Left ventricle myocardium superior (tissue), 1 donor: ENCODE measurements around the gene TMEM44. TPM values are rescaled to one million over a fixed set of nuclear protein-coding genes. Genes with fewer than 3 reads are reported as not detected.

ENCODE experiments used
- ATAC-seq: fragments of 200-7000 bp; cut with Tn5 transposase; one replicate; pipeline ENCODE4 v1.9.1; 2020; ENCODE audit warnings: mild to moderate bottlenecking, moderate library complexity
- DNase-seq: peaks from one replicate; pipeline ENCODE4 v3.0.0-alpha.2; 2020
- intact Hi-C: fragments of 100-400 bp; cut with micrococcal nuclease; formaldehyde crosslinking; loops from one replicate; pipeline ENCODE4 v1.11.0; 2022
- total RNA-seq: library from RNA; stranded (reverse); fragmentation: NEBNext Ultra II Directional; extraction: Animal tissue kit (Norgen Biotek cat#: 25700); gene quantifications from one replicate; pipeline ENCODE4 v1.2.1, GENCODE V29; 2021
- donor health status: DM: no; HTN: yes; CAD: no; lungs with severe emphysema.

The TMEM44 gene
- total RNA-seq, 1 donor from 2014 or later: 5.3 TPM

- DNase-seq (no peak), ATAC-seq (peak; percentile 25)
- intact Hi-C loops: loop anchor here (5.0 kb wide), 1 partner anchor 121 kb away; no protein-coding TSS in a partner anchor
Measured at GRCh38 chr3:194592798-194593752, 40.1 kb downstream of the TMEM44 start.

GRCh38 chr3:194588741-194589140, 44.5 kb downstream of the TMEM44 start:
- DNase-seq: no peak
- intact Hi-C loops: no loop called here
- ATAC-seq: no peak

DNA sequence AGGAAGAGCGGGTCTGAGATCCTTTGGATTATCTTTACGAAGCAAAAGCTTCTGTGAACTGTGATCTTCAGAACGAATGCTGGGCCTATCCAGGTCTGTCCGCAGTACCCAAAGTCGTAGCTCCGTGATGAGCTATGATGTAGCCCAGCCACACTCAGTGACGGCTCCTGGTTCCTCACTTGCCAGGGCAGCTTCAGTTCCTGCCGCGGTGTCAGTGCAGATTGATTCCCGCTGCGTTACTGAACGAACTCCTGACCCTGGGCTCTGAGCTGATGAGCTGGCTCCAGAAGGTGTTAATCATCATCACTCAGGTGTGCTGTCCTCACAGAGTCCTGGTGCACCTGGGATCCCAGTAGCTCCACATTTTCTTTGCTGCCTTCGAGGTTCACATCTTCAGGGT, 45.0 kb downstream of the TMEM44 start:
- DNase-seq (no peak), ATAC-seq (no peak)
- intact Hi-C loops: no loop called here

DNA sequence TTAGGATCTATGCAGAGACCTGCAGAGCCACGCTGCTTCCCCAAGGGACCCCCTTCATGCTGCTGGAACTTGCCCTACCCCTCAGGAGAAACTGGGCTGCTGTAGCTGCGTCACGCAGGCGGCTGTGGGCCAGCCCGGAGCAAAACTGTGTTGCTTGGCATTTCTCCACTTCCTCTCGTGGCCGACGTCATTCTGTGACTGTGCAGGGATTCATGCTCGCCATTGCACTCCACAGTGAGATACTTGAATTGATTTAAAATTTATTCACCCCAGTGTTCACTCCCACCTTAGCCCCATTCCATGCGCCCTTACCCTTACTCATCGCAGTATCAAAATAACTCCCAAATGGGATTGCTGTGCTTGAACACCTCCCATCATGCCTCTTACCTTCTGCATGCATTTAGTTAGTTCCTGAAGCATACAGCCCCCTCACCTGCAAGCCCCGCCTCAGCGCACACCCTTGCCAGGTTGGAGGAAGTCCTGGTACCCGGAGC, 45.7 kb downstream of the TMEM44 start:
- no peak for ATAC-seq
- DNase-seq: peak; percentile 56
- intact Hi-C loops: no loop called here

- intact Hi-C loops: no loop called here
- DNase-seq (no peak), ATAC-seq (no peak)
Measured at GRCh38 chr3:194586836-194587235, 46.4 kb downstream of the TMEM44 start.

DNA sequence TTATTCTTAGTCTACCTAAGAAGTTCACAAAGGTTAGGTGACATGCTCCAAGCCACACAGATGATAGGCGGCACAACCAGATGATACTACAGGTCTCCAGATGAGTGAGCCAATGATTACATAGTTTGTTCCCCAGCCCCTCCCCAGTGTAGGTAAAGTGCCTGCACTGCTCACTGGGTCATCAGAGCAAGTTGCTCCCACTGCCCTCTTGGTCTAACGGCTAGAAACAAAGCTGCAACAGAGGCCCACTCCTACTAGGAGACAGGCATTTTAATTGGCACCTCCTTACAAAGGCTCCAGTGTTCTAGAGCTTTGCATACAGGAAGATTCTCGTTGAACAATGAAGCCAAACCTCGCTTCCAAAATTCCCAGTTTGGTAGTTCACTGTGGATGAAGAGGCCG, 47.3 kb downstream of the TMEM44 start:
- DNase-seq (no peak), ATAC-seq (no peak)
- intact Hi-C loops: no loop called here

DNA sequence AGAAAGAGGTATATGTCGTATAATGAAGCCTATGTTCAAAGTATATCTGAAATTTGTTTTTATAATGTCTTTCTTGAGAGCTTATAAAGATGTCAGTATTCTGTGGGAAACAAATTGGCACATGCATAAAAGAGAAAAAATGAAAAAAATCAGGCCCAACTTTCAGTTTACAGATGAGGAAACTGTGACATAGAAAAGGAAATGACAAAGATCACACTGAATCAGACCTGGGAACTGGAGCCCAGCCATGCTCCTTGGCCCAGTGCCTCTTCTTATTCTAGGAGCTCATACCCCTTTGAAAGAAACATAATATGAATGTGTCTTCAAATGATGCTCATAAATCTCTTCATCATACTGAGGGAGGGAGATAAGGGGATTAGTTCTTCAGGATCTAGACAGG, 48.4 kb downstream of the TMEM44 start:
- intact Hi-C loops: no loop called here
- no peak for DNase-seq

GRCh38 chr3:194584320-194584776, 48.9 kb downstream of the TMEM44 start:
- no peak for DNase-seq
- no peak for ATAC-seq
- intact Hi-C loops: no loop called here

More for the DNA sequence above, 48.4 kb downstream of the TMEM44 start:
- no peak for ATAC-seq

- DNase-seq: no peak
- no peak for ATAC-seq
- intact Hi-C loops: no loop called here
Measured at GRCh38 chr3:194582196-194582905, 50.9 kb downstream of the TMEM44 start.

GRCh38 chr3:194579091-194579606, 54.1 kb downstream of the TMEM44 start:
- DNase-seq (peak; percentile 86), ATAC-seq (peak; percentile 86)
- intact Hi-C loops: no loop called here

- DNase-seq (no peak), ATAC-seq (peak; percentile 4)
Measured at GRCh38 chr3:194577986-194578905, 55.0 kb downstream of the TMEM44 start.

DNA sequence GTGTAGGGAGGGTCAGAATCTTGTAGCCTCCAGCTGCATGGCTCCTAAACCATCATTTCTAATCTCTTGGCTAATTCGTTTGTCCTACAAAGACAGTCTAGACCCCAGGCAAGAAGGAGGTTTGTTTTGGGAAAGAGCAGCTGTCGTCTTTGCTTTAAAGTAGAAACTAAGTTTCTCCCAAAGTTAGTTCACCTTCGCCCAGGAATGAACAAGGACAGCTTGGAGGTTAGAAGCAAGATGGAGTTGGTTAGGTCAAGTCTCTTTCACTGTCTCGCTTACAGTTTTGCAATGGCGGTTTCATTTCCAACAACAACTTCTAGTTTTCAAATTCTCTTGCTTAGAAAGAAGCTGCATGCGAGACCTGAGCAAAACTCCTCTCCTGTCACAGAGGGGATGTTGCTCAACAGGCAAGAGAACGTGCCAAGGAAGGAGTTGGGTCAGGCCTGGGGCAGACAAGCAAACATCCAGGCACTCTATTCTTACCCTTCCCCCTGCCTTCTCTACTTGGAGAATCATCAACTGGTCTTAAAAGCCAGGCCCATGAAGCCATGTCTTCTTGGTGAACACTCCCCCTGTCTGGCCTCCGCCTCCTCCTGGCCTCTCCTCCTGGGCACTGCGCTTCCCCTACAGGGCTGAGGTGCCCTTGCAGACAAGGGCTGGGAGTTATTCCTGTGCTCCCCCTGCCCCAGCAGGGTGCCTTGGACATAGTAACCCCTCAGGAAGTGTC, 57.6 kb downstream of the TMEM44 start:
- peak; percentile 10 for ATAC-seq
- DNase-seq: no peak
- intact Hi-C loops: no loop called here

More at GRCh38 chr3:194577986-194578905, 55.0 kb downstream of the TMEM44 start:
- intact Hi-C loops: no loop called here

- DNase-seq (no peak), ATAC-seq (no peak)
- intact Hi-C loops: no loop called here
Measured at GRCh38 chr3:194574639-194575483, 58.4 kb downstream of the TMEM44 start.

DNA sequence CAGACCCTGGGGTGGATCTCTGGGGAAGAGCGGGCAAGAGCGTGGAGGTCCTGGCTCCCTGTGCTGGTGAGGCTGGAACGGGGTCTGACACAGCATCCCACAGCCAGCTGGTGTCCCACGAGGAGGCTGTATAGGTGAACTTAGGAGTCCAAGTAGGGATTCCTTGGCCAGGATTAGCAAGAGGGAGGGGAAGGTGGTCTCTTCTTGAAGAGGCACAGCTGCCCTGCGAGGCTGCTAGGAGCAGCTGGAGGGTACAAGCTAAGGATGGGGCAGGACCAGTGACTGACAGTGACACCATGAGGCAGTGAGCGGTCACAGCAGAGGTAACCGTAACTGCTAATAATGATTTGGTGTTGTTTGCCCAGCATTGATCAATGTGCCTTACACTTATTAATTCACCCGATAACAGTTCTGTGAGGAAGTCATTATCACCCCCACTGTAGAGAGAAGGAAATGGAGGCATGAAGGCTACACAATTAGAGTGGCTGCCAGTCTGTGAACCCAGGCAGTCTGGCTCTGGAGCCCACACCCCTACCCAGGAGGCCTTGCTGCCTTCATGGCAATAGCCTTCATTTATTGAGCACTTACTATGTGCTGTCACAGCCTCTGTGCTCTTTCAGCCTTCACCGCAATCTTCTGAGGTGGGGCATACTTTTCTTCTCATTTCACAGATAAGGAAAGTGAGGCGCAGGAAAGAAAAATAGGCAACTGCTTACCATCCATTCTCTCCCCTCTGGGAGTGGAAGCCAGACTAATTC, 59.4 kb downstream of the TMEM44 start:
- peak; percentile 65 for ATAC-seq
- DNase-seq: peak; percentile 47
- intact Hi-C loops: no loop called here

GRCh38 chr3:194572944-194573491, 60.2 kb downstream of the TMEM44 start:
- DNase-seq (no peak), ATAC-seq (no peak)
- intact Hi-C loops: no loop called here

- DNase-seq: peak; percentile 66
- ATAC-seq: peak; percentile 66
- intact Hi-C loops: no loop called here
Measured at GRCh38 chr3:194572143-194572789, 61.0 kb downstream of the TMEM44 start.
